ENCODE data around the gene DISP1. TPM values are rescaled to one million over a fixed set of nuclear protein-coding genes. Genes with fewer than 3 reads are reported as not detected.
A peak's percentile ranks its signal among the peaks of the same experiment; 100 is the strongest.

Gene DISP1, protein sequence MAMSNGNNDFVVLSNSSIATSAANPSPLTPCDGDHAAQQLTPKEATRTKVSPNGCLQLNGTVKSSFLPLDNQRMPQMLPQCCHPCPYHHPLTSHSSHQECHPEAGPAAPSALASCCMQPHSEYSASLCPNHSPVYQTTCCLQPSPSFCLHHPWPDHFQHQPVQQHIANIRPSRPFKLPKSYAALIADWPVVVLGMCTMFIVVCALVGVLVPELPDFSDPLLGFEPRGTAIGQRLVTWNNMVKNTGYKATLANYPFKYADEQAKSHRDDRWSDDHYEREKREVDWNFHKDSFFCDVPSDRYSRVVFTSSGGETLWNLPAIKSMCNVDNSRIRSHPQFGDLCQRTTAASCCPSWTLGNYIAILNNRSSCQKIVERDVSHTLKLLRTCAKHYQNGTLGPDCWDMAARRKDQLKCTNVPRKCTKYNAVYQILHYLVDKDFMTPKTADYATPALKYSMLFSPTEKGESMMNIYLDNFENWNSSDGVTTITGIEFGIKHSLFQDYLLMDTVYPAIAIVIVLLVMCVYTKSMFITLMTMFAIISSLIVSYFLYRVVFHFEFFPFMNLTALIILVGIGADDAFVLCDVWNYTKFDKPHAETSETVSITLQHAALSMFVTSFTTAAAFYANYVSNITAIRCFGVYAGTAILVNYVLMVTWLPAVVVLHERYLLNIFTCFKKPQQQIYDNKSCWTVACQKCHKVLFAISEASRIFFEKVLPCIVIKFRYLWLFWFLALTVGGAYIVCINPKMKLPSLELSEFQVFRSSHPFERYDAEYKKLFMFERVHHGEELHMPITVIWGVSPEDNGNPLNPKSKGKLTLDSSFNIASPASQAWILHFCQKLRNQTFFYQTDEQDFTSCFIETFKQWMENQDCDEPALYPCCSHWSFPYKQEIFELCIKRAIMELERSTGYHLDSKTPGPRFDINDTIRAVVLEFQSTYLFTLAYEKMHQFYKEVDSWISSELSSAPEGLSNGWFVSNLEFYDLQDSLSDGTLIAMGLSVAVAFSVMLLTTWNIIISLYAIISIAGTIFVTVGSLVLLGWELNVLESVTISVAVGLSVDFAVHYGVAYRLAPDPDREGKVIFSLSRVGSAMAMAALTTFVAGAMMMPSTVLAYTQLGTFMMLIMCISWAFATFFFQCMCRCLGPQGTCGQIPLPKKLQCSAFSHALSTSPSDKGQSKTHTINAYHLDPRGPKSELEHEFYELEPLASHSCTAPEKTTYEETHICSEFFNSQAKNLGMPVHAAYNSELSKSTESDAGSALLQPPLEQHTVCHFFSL (N-terminal part only)
- total RNA-seq (2014; rRNA removed; shearing (Covaris generic); ENCODE audit: low replicate concordance), result 1.8 and 2.6 TPM in 2 replicates

- Histone ChIP-seq H3K27me3 (no peaks in the 10 kb centered on the region), H3K36me3 (no peaks in the 10 kb centered on the region; the same call in 1 of the 2 replicates), H3K4me3 (peak within 1 kb of the TSS; percentile 93), H3K9me3 (peaks cover 2% of the 10 kb centered on the region; the same call in 1 of the 2 replicates)
- DNase-seq, result peak; percentile 88
Observed at GRCh38 chr1:222814536-222815439, at the start of gene DISP1. DISP1 (plus strand) TSS chr1:222815039; CDS start chr1:222942824, 127,785 bp downstream.

DNA sequence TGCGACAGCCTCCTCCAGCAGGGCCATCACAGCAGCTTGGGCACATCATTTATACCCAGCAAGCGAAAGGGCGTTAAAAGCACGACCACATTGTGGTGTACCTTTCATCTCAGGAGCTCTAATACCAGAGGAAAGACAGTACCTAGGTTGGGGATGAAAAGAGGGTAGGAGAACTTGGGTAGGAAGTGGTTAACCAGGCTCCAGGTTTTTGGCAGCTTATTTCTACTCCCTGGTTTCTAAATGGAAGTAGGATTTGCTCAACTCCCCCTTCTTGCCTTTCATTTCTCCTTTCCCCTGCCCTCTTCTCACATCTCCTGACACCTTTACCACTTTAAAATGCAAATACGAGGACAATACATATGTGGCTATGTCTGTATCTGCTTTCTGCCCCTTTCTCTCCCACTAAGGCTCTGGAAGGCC, 47.7 kb upstream of the DISP1 start:
- Histone ChIP-seq H3K4me3 (no peak overlapping the region), H3K9me3 (peaks cover 25% of the 10 kb centered on the region), H3K27me3 (no peaks in the 10 kb centered on the region), H3K36me3 (no peaks in the 10 kb centered on the region)
- no peak for DNase-seq

DNA sequence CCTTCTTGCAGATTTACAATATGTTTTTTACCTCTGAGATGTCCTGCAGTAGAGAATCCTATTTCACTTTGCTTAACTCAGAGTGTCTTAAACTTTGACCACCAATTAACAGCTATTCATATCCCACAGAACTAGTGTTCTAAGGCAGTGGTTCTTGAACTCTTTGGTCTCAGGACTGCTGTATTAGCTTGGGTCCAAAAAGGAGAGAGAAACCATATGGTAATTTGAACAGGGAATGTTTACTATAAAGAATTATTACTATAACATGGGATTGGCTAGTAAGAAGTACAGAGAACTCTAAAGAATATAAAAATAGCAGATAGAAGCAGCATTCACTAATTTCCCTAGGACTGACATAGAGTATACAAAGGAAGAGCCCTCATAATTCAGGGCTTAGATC, 46.2 kb upstream of the DISP1 start:
- no peak for DNase-seq
- Histone ChIP-seq H3K9me3 (peaks cover 23% of the 10 kb centered on the region), H3K4me3 (no peak overlapping the region), H3K27me3 (no peaks in the 10 kb centered on the region), H3K36me3 (no peaks in the 10 kb centered on the region)

- Histone ChIP-seq H3K36me3 (no peaks in the 10 kb centered on the region), H3K27me3 (no peaks in the 10 kb centered on the region), H3K4me3 (no peak overlapping the region), H3K9me3 (peaks cover 23% of the 10 kb centered on the region)
- no peak for DNase-seq
Observed at GRCh38 chr1:222769181-222769580, 45.7 kb upstream of the DISP1 start.

GRCh38 chr1:222769971-222770620, 44.7 kb upstream of the DISP1 start:
- DNase-seq, result peak; percentile 64
- H3K9me3 ChIP-seq, result peaks cover 23% of the 10 kb centered on the region
- H3K27me3 ChIP-seq, result no peaks in the 10 kb centered on the region
- H3K4me3 ChIP-seq, result no peak overlapping the region
- H3K36me3 ChIP-seq, result no peaks in the 10 kb centered on the region

- Histone ChIP-seq H3K27me3 (no peaks in the 10 kb centered on the region), H3K36me3 (no peaks in the 10 kb centered on the region), H3K4me3 (no peak overlapping the region), H3K9me3 (peaks cover 16% of the 10 kb centered on the region)
- DNase-seq, result no peak
Observed at GRCh38 chr1:222772996-222773379, 41.9 kb upstream of the DISP1 start.

GRCh38 chr1:222777463-222777862, 37.4 kb upstream of the DISP1 start:
- H3K36me3 ChIP-seq, result no peaks in the 10 kb centered on the region
- H3K27me3 ChIP-seq, result no peaks in the 10 kb centered on the region
- H3K4me3 ChIP-seq, result no peak overlapping the region
- no peak for DNase-seq
- H3K9me3 ChIP-seq, result peaks cover 5% of the 10 kb centered on the region; the same call in 1 of the 2 replicates

GRCh38 chr1:222777977-222778376, 36.9 kb upstream of the DISP1 start:
- Histone ChIP-seq H3K27me3 (no peaks in the 10 kb centered on the region), H3K9me3 (peaks cover 5% of the 10 kb centered on the region; the same call in 1 of the 2 replicates), H3K4me3 (no peak overlapping the region), H3K36me3 (no peaks in the 10 kb centered on the region)
- DNase-seq, result no peak

- Histone ChIP-seq H3K36me3 (no peaks in the 10 kb centered on the region), H3K4me3 (no peak overlapping the region), H3K9me3 (peaks cover 5% of the 10 kb centered on the region; the same call in 1 of the 2 replicates), H3K27me3 (no peaks in the 10 kb centered on the region)
- DNase-seq, result no peak
Observed at GRCh38 chr1:222781251-222781650, 33.6 kb upstream of the DISP1 start.

DNA sequence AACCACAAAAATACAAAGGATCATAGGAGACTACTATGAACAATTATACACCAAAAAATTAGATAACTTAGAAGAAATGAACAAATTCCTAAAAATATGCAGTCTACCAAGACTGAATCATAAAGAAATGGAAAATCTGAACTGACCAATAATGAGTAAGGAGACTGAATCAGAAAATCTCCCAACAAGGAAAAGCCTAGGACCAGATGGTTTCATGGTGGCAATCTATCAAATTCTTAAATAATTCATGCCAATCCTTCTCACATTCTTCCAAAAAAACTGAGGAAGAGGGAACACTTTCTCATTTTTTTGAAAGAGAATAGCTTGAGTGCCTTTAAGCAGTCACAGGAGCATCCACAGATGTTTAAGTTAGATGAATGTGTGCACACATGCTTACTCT, 31.8 kb upstream of the DISP1 start:
- no peaks in the 10 kb centered on the region for H3K36me3 ChIP-seq
- no peak overlapping the region for H3K4me3 ChIP-seq
- peaks cover 5% of the 10 kb centered on the region; the same call in 1 of the 2 replicates for H3K9me3 ChIP-seq
- H3K27me3 ChIP-seq, result no peaks in the 10 kb centered on the region
- no peak for DNase-seq

DNA sequence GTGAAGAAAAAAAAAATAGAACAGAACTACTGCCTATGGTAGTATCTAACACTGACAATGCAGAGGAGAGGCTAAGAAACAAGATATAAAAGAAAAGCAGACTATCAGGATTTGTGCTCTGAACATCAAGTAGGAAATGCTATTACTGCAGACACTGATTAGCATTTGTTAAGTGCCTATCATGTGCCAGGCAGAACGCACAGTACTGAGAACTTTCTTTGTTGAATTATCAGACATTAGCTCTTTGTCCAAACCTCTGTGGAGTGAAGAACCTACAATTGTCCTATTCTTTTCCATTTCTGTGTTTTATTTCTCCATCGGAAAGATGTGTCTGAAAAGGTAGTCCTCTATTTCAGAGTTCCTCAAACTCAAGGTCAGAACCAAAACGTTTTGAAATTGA, 30.5 kb upstream of the DISP1 start:
- peaks cover 5% of the 10 kb centered on the region; the same call in 1 of the 2 replicates for H3K9me3 ChIP-seq
- no peaks in the 10 kb centered on the region for H3K36me3 ChIP-seq
- DNase-seq, result no peak
- no peaks in the 10 kb centered on the region for H3K27me3 ChIP-seq
- no peak overlapping the region for H3K4me3 ChIP-seq

DNA sequence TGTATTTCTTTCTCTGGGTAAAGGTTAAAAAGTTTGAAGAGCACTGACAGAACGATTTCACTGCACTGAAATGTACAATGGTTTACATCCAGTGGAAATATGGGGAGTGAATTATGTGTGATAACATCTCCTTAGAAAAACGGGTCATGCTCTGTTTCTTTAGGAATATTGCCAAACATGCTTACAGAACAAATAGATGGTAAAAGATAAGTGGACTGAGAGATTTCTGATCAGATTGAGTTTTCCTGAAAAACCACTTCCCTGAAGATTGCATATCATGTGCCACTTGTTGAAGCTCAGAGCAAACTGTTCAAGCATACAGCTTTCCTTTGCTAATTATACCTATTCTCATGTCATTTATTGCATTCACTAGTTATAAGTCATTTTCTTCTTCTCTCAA, 29.9 kb upstream of the DISP1 start:
- Histone ChIP-seq H3K36me3 (no peaks in the 10 kb centered on the region), H3K4me3 (no peak overlapping the region), H3K9me3 (peaks cover 5% of the 10 kb centered on the region; the same call in 1 of the 2 replicates), H3K27me3 (no peaks in the 10 kb centered on the region)
- DNase-seq, result no peak

DNA sequence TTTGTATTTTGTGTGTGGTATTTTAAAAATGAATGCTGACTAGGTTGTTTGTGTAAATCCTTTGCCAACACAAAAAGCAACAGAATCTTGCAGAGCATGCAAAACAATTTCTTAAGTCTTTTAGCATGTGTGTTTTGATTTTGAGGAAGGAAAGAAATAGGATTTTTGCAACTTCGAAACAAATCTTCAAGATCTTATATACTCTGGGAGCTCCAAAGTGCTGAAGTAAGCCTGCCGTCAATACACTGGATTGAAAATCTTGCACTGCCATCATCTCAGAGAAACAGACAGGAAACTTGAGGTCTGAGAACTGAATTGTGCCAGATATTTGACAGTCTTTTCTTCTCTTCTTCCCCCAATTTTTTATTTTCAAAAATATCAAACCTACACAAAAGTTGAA, 29.3 kb upstream of the DISP1 start:
- Histone ChIP-seq H3K36me3 (no peaks in the 10 kb centered on the region), H3K9me3 (peaks cover 5% of the 10 kb centered on the region; the same call in 1 of the 2 replicates), H3K4me3 (no peak overlapping the region), H3K27me3 (no peaks in the 10 kb centered on the region)
- DNase-seq, result no peak

DNA sequence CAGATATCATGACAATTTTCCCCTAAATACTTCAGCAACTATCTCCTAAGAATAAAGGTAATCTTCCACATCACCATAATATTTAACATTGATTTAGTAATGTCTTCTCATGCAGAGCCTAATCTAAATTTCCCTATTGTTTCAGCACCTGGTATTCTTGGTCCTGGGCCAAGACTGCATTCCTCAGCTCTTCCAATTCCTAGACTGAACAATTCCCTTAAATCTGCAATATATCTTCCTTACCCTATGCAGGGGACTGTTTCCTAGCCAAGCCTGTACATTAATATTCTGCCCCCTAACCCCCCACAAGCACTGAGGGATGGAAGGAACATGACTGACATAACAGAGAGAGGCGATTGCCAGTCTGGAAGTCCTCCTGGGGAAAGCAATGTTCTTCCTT, 28.7 kb upstream of the DISP1 start:
- Histone ChIP-seq H3K4me3 (no peak overlapping the region), H3K27me3 (no peaks in the 10 kb centered on the region), H3K36me3 (no peaks in the 10 kb centered on the region), H3K9me3 (no peaks in the 10 kb centered on the region; the same call in 1 of the 2 replicates)
- DNase-seq, result peak; percentile 57

- H3K4me3 ChIP-seq, result no peak overlapping the region
- no peaks in the 10 kb centered on the region for H3K27me3 ChIP-seq
- H3K9me3 ChIP-seq, result no peaks in the 10 kb centered on the region
- no peaks in the 10 kb centered on the region for H3K36me3 ChIP-seq
- no peak for DNase-seq
Observed at GRCh38 chr1:222787729-222788128, 27.1 kb upstream of the DISP1 start.

Data from MG63 (cell line).